HepG2 (cell line): ENCODE data around the gene ARHGEF10L. TPM values are rescaled to one million over a fixed set of nuclear protein-coding genes. Genes with fewer than 3 reads are reported as not detected.

Experiments
- ATAC-seq: fragments of 200-7000 bp; cut with Tn5 transposase; 3 replicates; pipeline ENCODE4 v1.9.1; 2020; ENCODE audit warnings: mild to moderate bottlenecking, moderate library complexity
- BruUV-seq: library from RNA; stranded (reverse); fragments of 400-500 nt; replicated peaks from 2 replicates; lab custom pipeline; 2021; lab: Mats Ljungman, UMichigan
- CTCF ChIA-PET: fragments of 300-600 bp; formaldehyde crosslinking; extraction: SDS; loops from one replicate; lab custom pipeline; 2021; ENCODE audit warnings: low total read pairs, inconsistent platforms, low intra/inter-chr PET ratio; lab: Yijun Ruan, JAX
- POLR2A ChIA-PET: fragments of 350-600 bp; sonication (Branson Sonifier 250); formaldehyde crosslinking; loops from one replicate; lab custom pipeline; 2020; ENCODE audit warnings: antibody characterized with exemption, inconsistent platforms; lab: Yijun Ruan, JAX
- DNase-seq: peaks from one replicate; pipeline ENCODE4 v3.0.0-alpha.2; 2015; ENCODE audit warnings: low spot score
- FAIRE-seq: peaks from 3 replicates; lab custom pipeline; 2011; peaks lifted over from hg19 to GRCh38; lab: Jason Lieb, UNC
- H2AFZ ChIP-seq: one replicate; pipeline ENCODE4 v1.6.1; 2011; ENCODE audit warnings: low read length, inconsistent platforms
- H3K27ac ChIP-seq: fragments of 300-600 bp; 3 replicates; pipeline ENCODE4 v1.8.0; 2011; ENCODE audit warnings: mixed run types, mild to moderate bottlenecking, mixed read lengths, low read length, inconsistent platforms; ENCODE audit not compliant: insufficient read depth; ENCODE audit errors: extremely low read length
- H3K27me3 ChIP-seq, 2 experiments: fragments of 200-600 bp in 1 of 2; 2 replicates in 1 of 2; 3 replicates in 1 of 2; pipeline versions ENCODE4 v1.6.0 to v1.8.0; 2011; ENCODE audit warnings: low read length in 2 of 2, mild to moderate bottlenecking in 2 of 2, moderate library complexity in 2 of 2, inconsistent platforms in 1 of 2; ENCODE audit not compliant: insufficient read depth in 2 of 2, control insufficient read depth in 1 of 2
- H3K36me3 ChIP-seq, 2 experiments: fragments of 200-600 bp in 1 of 2; replicated peaks in 1 of 2; 2 replicates in 1 of 2; 3 replicates in 1 of 2; pipeline versions ENCODE4 v1.5.1 to v1.8.0; 2011; ENCODE audit warnings: low read length in 2 of 2, inconsistent platforms in 1 of 2; ENCODE audit not compliant: insufficient read depth in 2 of 2, control insufficient read depth in 1 of 2
- H3K4me1 ChIP-seq: 2 replicates; pipeline ENCODE4 v1.5.1; 2012; ENCODE audit warnings: low read length, inconsistent platforms; ENCODE audit not compliant: insufficient read depth
- H3K4me2 ChIP-seq: 2 replicates; pipeline ENCODE4 v1.6.0; 2011; ENCODE audit warnings: low read depth, low read length, inconsistent platforms
- H3K4me3 ChIP-seq, 3 experiments: fragments of 200-600 bp in 1 of 3; sonication (generic), shearing (Covaris generic) in 1 of 3; replicated peaks in 1 of 3; 2 replicates each; pipeline ENCODE4 v1.5.1; 2011 to 2016; ENCODE audit warnings: low read length in 3 of 3, inconsistent platforms in 2 of 3, low read depth in 2 of 3, mild to moderate bottlenecking in 2 of 3, control low read depth in 1 of 3, mixed read lengths in 1 of 3; ENCODE audit not compliant: insufficient read depth in 1 of 3
- H3K79me2 ChIP-seq: one replicate; pipeline ENCODE4 v1.6.1; 2011; ENCODE audit warnings: low read length, inconsistent platforms; ENCODE audit not compliant: insufficient read depth
- H3K9ac ChIP-seq: 2 replicates; pipeline ENCODE4 v1.6.0; 2011; ENCODE audit warnings: mild to moderate bottlenecking, low read depth, low read length, inconsistent platforms; ENCODE audit not compliant: insufficient read depth
- H3K9me3 ChIP-seq: 2 replicates; pipeline ENCODE4 v1.5.1; 2012; ENCODE audit warnings: mild to moderate bottlenecking, low read length
- H4K20me1 ChIP-seq: 2 replicates; pipeline ENCODE4 v1.6.0; 2011; ENCODE audit warnings: inconsistent platforms, mild to moderate bottlenecking, low read length, moderate library complexity; ENCODE audit not compliant: insufficient read depth
- ARNTL ChIP-seq: sonication (generic); formaldehyde crosslinking; IDR thresholded peaks from 2 replicates; pipeline ENCODE4 v1.4.0; 2020; ENCODE audit warnings: mild to moderate bottlenecking, missing genetic modification reagents
- CENPX ChIP-seq: sonication (generic); formaldehyde crosslinking; IDR thresholded peaks from 2 replicates; pipeline ENCODE4 v1.9.0; 2021; ENCODE audit warnings: mild to moderate bottlenecking, missing genetic modification reagents, moderate library complexity
- CTCF ChIP-seq: sonication (generic); formaldehyde crosslinking; IDR thresholded peaks from 2 replicates; pipeline ENCODE4 v1.5.0; 2020; ENCODE audit warnings: mild to moderate bottlenecking, missing genetic modification reagents, moderate library complexity
- IKZF5 ChIP-seq: IDR thresholded peaks from 2 replicates; pipeline ENCODE4 v1.6.1; 2018; ENCODE audit warnings: missing genetic modification reagents, mild to moderate bottlenecking, missing compliant biosample characterization
- SETDB1 ChIP-seq: sonication (generic); formaldehyde crosslinking; IDR thresholded peaks from 2 replicates; pipeline ENCODE4 v1.5.1; 2020; ENCODE audit warnings: missing genetic modification reagents, mild to moderate bottlenecking, borderline replicate concordance
- ZNF737 ChIP-seq: sonication (generic); formaldehyde crosslinking; IDR thresholded peaks from 2 replicates; pipeline ENCODE4 v1.5.0; 2020; ENCODE audit warnings: missing genetic modification reagents, mild to moderate bottlenecking, borderline replicate concordance
- ZNF768 ChIP-seq: sonication (generic); formaldehyde crosslinking; IDR thresholded peaks from 2 replicates; pipeline ENCODE4 v1.4.0; 2020; ENCODE audit warnings: missing genetic modification reagents
- WGBS: methylation state at CpG from one replicate; pipeline ENCODE4 v1.1.6; 2017; ENCODE audit warnings: low lambda C conversion rate; 5-methylcytosine and 5-hydroxymethylcytosine counted together
- in situ Hi-C: cut with HindIII; loops from 2 replicates; pipeline ENCODE4 v1.10.0; 2017; ENCODE audit warnings: low pct_unique_long_range_greater_than_20kb; ENCODE audit not compliant: extremely low pct_ligation_motif_present
- intact Hi-C: fragments of 100-400 bp; cut with micrococcal nuclease; formaldehyde crosslinking; loops from one replicate; pipeline ENCODE4 v1.10.0; 2022; ENCODE audit not compliant: unreplicated experiment
- polyA plus RNA-seq, 8 experiments: library from polyadenylated mRNA; depleted of rRNA in 3 of 8; stranded (reverse) in 7 of 8; unstranded in 1 of 8; fragments of >200 nt; fragmentation: Illumina TruSeq in 4 of 8; extraction: Trizol in 4 of 8; gene quantifications; 2 replicates each; pipeline versions ENCODE4 v1.2.1 to v1.2.3, GENCODE V29; 2011 to 2016; ENCODE audit warnings: low read depth in 4 of 8, missing spikeins in 1 of 8, mixed read lengths in 1 of 8; ENCODE audit not compliant: insufficient read depth in 1 of 8
- total RNA-seq, 5 experiments: library from RNA; depleted of rRNA; stranded (reverse); fragments of >200 nt; fragmentation: Illumina TruSeq; extraction: Trizol; gene quantifications; 2 replicates each; pipeline ENCODE4 v1.2.3, GENCODE V29; 2016; ENCODE audit warnings: low read depth in 1 of 5

The ARHGEF10L gene
- total and polyA plus RNA-seq, 2 of the 13 experiments (the other 11 are each of a cell fraction or from before 2014, with no cell fraction given): 46.5 to 78.3 TPM

GRCh38 chr1:17724150-17724549, 184.7 kb downstream of the ARHGEF10L start:
- Histone ChIP-seq H3K36me3 (no peaks in the 10 kb centered on the region), H3K4me2 (no peak overlapping the region), H3K27ac (no peak overlapping the region), H3K27me3 (peaks cover 0 to 16% of the 10 kb centered on the region in 2 experiments; a peak in 3 of 5 replicates), H4K20me1 (no peaks in the 10 kb centered on the region), H3K4me3 (no peak overlapping the region), H3K4me1 (no peaks in the 10 kb centered on the region), H2AFZ (no peak overlapping the region), H3K79me2 (no peaks in the 10 kb centered on the region), H3K9me3 (no peaks in the 10 kb centered on the region), H3K9ac (no peak overlapping the region)
- ATAC-seq (no peak), DNase-seq (no peak), FAIRE-seq (no peak)
- intact Hi-C loops (no loop called here), in situ Hi-C loops (no loop called here)
- ChIA-PET CTCF (no interaction called here), POLR2A (no interaction called here)
- 15% methylated on average over 6 of the region's 6 CpGs for WGBS
- TF ChIP-seq CENPX: no peak
- TF ChIP-seq ZNF768 (CRISPR knock-in tag): peak; percentile 52; the same call in 1 of the 2 replicates
- BruUV-seq: no TSS peak

- H3K9me3 ChIP-seq: no peaks in the 10 kb centered on the region
- no TSS peak for BruUV-seq
- H3K36me3 ChIP-seq: no peaks in the 10 kb centered on the region
- no peak overlapping the region for H3K4me2 ChIP-seq
- no peak overlapping the region for H3K27ac ChIP-seq
- H4K20me1 ChIP-seq: no peaks in the 10 kb centered on the region
- CTCF ChIA-PET: no interaction called here
- no peak for TF ChIP-seq IKZF5 (CRISPR knock-in tag)
- no peak for TF ChIP-seq ARNTL (CRISPR knock-in tag)
- TF ChIP-seq CTCF (CRISPR knock-in tag): no peak
- no peak for TF ChIP-seq ZNF737 (CRISPR knock-in tag)
- no peak for TF ChIP-seq SETDB1
- peaks cover 1 to 20% of the 10 kb centered on the region in 2 experiments; a peak in 4 of 5 replicates for H3K27me3 ChIP-seq
- no peak overlapping the region for H2AFZ ChIP-seq
- POLR2A ChIA-PET: no interaction called here
- H3K9ac ChIP-seq: no peak overlapping the region
- in situ Hi-C loops (no loop called here), intact Hi-C loops (no loop called here)
- H3K4me3 ChIP-seq: no peak overlapping the region
- no peak for FAIRE-seq
- no peak for ATAC-seq
- no peaks in the 10 kb centered on the region for H3K79me2 ChIP-seq
- DNase-seq: no peak
- H3K4me1 ChIP-seq: no peaks in the 10 kb centered on the region
- 44% methylated on average over 9 of the region's 9 CpGs for WGBS
These were observed 185.7 kb downstream of the ARHGEF10L start for GRCh38 chr1:17725084-17725719.
